Subcutaneous adipose tissue (tissue), 4 donors: Measurements from ENCODE around the gene HSPG2. TPM values are rescaled to one million over a fixed set of nuclear protein-coding genes. Genes with fewer than 3 reads are reported as not detected.

Source experiments
- total RNA-seq, 4 donors: library from RNA; depleted of rRNA; stranded (reverse); fragments of >200 nt; gene quantifications; one replicate each; pipeline ENCODE4 v1.1.0, GENCODE V29; 2016
- TF ChIP-seq, protein P1 (sequence below): fragments of 450-650 bp; IDR thresholded peaks from one replicate; pipeline ENCODE4 v1.5.1; 2016; ENCODE audit warnings: low read depth, mild to moderate bottlenecking, control low read depth, antibody characterized with exemption, moderate library complexity

The HSPG2 gene
- total RNA-seq, 4 donors from 2014 or later: 90.5 to 556 (median 207) TPM

DNA sequence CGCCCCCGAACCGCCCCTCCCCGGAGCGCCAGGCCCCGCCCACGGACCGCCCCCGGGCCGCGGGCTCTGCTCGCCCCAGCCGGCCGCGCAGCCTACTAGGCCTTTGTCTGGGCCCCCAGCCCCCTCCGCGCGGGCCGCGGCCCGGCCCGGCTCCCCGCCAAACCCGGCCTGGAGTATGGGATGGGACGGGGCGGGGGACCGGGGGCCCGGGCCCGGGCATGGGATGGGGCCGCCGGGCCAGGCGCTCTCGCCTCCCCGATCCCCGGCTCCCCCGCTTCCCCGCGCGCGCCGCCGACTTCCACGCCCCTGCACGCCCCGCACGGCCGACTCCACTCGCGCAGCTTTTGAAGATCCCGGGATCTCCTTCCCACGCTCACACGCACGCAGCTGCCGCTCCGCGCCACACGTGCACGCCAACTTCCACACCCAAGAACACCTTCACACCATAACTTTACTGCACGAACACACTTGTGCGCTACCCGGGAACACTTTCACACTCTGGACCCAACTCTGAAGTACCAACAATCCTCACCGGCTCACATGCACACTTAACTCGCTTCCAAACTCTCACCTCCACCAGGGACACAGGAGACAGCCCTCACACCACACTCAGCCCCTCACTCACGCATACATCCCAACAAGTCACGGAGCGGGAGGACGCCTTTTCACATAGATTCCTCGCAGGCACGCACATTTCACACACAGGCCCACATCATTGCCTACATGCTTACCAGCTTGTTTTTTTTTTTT lies 437 bp upstream of the HSPG2 start:
- TF ChIP-seq, protein P1, sequence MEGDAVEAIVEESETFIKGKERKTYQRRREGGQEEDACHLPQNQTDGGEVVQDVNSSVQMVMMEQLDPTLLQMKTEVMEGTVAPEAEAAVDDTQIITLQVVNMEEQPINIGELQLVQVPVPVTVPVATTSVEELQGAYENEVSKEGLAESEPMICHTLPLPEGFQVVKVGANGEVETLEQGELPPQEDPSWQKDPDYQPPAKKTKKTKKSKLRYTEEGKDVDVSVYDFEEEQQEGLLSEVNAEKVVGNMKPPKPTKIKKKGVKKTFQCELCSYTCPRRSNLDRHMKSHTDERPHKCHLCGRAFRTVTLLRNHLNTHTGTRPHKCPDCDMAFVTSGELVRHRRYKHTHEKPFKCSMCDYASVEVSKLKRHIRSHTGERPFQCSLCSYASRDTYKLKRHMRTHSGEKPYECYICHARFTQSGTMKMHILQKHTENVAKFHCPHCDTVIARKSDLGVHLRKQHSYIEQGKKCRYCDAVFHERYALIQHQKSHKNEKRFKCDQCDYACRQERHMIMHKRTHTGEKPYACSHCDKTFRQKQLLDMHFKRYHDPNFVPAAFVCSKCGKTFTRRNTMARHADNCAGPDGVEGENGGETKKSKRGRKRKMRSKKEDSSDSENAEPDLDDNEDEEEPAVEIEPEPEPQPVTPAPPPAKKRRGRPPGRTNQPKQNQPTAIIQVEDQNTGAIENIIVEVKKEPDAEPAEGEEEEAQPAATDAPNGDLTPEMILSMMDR: no peak

DNA sequence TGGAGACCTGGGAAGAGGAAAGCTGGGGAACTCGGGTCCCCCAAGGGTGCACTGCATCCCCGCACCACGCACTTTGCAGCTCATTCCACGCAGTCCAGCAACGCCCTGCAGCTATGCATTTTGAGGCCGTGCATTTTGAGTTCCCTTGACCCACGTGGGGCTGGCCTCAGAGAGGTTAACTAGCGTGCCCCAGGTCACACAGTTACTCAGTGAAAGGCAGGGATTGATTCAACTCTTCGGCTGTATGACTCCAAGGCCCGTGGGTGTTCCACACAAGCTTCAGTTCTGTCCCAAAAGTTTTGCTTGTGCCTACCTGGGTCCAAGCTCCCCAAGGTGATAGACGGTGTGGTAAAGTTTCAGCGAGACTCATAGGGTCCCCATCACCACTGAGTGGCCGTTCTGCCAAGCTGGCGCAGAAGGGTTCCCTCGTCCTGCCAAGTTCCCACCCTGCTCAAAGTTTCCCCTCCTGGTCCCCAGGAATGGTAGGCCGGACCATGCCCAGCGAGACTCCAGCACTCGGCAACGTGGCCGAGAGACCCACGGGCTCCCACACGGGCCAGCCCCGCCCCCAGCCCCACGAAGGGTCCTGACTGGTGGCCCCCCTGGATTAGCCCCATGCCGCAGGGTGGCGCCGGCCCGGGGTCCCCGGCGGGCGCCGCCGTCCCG lies 611 bp downstream of the HSPG2 start:
- TF ChIP-seq, protein P1: no peak

DNA sequence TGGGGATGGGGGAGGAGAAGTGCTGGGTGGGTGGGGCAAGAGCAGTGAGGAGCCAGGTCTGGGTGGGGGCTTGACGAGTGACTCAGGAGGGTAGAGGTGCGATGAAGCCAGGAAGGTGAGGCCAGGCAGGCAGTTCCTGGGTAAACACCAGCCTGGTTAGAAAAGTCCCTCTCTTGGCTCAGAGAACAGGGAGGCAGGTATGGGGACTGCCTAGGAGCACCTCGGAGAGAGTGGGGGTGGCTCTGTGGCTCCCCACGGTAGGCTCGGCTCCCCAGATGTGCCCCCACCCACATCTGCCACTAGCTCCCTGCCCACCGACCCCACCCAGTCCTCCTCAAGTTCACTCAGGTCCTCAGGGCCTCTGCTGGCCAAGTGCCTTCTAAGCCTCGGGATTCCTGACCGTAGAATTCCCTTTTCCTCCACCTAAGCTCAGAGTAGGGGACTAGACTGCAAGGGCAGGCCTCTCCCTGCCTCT lies 1.2 kb downstream of the HSPG2 start:
- TF ChIP-seq, protein P1: no peak

DNA sequence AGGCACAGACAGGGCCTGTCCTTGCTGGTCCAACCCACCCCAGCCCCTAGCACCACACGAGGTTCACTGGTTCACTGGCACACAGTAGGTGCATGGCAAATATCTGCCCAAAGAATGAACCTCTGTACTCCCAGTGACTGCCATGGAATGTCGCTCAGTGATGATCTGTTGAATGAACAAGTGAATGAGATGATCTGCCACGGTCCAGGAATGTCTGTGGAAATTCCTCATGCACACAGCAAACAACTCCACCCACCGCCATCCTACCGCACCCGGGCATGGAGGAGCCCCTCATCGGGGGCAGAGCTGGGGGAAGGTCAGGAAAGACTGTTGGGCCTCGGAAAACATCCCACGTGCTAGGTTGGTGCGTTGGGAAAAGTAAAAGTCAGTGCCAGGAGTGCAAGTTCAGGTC lies 1.7 kb downstream of the HSPG2 start:
- TF ChIP-seq, protein P1: no peak

DNA sequence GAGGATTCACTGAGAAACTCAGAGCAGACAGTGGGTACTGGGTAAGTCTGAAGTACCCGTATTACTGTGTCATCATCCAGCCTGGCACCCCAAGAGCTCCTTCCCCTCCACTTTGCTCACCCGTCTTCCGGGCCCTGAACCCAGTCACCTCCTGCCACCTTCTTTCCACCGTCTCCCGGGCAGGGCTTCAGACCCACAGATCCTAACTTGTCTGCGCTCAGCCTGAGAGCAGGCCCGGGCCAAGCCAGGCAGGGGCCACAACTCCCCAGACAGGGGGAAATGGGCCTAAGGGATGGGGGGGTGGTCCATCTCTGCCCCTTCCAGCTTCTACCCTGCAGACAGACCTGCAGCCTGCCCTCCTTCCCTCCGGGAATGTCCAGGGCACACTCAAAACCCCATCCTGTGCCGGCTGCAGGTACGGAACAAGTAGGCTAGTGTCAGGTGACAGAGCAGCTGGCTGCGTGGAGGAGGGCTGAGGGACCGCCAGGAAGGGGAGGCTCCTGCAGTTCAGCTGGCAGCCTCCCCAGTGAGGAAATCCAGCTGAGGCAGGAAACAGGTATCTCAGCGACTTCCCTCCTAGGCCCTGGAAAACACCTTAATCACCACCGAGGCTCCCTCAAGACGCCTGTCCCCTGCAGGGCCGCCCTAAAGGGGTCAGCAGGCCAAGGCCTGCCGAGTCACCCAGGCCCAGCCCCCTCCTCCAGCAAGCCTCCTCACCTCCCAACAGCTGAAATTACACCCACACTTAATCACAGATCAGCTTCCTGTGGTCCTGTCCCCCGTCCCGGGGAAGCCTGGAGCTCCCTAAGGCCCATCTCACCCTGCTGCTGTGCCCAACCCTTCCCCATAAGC lies 3.5 kb downstream of the HSPG2 start:
- TF ChIP-seq, protein P1: no peak

DNA sequence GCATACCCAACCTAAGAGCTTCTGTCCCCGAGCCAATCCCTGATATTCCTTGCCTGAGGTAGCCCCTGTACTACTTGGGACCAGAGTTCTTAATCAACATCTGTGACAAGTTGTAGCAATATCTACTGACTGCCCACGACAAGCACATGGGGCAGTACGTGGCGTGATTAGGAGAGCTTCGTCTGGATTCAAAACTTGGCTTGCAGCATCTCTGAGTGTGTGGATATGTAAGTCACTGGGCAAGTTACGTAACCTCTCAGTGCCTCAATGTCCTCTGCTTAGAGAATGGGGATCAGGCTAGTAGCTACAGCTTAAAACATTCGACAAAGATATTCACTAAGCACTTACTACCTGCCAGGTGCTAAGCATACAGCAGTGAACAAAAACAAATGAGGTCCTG lies 5.0 kb downstream of the HSPG2 start:
- TF ChIP-seq, protein P1: no peak
